ENCODE measurements around the gene SNX30.

DNA sequence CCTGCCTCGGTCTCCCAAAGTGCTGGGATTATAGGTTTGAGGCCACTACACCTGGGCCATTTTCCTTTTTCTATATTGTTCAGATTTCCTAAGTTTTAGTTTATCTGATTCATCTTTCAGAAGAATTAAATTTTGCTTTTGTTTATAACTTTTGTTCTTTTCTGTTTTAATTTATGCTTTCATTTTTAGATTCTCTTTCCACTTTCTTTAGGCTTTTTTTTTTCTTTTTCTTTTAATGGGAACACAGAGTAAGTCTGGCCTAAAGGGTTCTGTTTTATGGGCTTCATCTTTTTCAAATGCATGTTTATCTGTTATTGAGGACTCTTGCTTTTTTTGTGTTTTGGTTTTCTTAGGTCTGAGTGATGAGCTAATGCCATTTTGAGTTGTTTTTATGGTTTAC lies 42.1 kb downstream of the SNX30 start:
- TF ChIP-seq POLR2A (IDR thresholded peaks at IDR 0.05; ENCODE audit: borderline replicate concordance, extremely low read depth, insufficient read depth, insufficient read length) = no peak
- no peak for TF ChIP-seq RAD21 (IDR thresholded peaks at IDR 0.05; ENCODE audit: low read depth)
- no peak for TF ChIP-seq CTCF (IDR thresholded peaks at IDR 0.05 in 2 of 3, conservative IDR thresholded peaks at IDR 0.05 in 1 of 3; ENCODE audit: borderline replicate concordance in 1 of 3, insufficient read depth in 1 of 3, low read depth in 2 of 3, low read length in 2 of 3)
- no peak for TF ChIP-seq POLR2AphosphoS5 (IDR thresholded peaks at IDR 0.05; ENCODE audit: low read depth, low read length)
- no peak for TF ChIP-seq CEBPB (IDR thresholded peaks at IDR 0.05; ENCODE audit: low read depth)
- TF ChIP-seq EGR1 (IDR thresholded peaks at IDR 0.05; ENCODE audit: low read depth) = no peak
- TF ChIP-seq ATF3 (IDR thresholded peaks at IDR 0.05) = no peak
